T-helper 1 cell treated with Interleukin-12 subunit alpha and Interleukin-12 subunit beta and Interleukin-4 antibody, amounts not matched to agents 30 ng/mL and 1 ng/mL, for 36 hours (primary cell): ENCODE results near the gene ABHD8. TPM values are rescaled to one million over a fixed set of nuclear protein-coding genes. Genes with fewer than 3 reads are reported as not detected.
"Not testable (repeated sequence)": the region's sequence is repeated elsewhere in the genome, so short reads cannot be mapped to it uniquely, and the experiment has no call there.

Experiments used
- intact Hi-C: fragments of 100-400 bp; cut with micrococcal nuclease; formaldehyde crosslinking; loops from one replicate; pipeline ENCODE4 v1.15.1; 2024
- total RNA-seq: library from RNA; stranded (reverse); gene quantifications from 2 replicates; pipeline ENCODE4 v1.2.3, GENCODE V29; 2022

ABHD8 gene
- total RNA-seq, 1 donor from 2014 or later: 12.7 TPM

DNA sequence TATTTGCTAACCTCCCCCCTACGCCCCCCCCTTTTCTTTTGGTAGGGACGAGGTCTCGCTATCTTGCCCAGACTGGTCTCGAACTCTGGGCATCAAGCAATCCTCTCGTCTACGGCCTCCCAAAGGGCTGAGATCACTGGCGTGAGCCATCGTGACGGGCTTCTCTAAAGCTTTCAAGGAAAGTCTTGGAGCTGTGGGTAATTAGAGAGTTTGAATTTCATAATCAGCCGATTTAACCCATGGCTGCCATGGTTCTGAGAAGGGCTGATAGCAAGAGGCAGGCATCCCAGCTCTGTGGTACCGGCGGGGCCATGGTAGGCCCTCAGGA, 679 bp upstream of the ABHD8 start:
- intact Hi-C loops: loop anchor here (1.0 to 2.0 kb wide), 4 partner anchors 12 to 717 kb away; partner anchors contain the start of genes COLGALT1, HAUS8 and MYO9B

DNA sequence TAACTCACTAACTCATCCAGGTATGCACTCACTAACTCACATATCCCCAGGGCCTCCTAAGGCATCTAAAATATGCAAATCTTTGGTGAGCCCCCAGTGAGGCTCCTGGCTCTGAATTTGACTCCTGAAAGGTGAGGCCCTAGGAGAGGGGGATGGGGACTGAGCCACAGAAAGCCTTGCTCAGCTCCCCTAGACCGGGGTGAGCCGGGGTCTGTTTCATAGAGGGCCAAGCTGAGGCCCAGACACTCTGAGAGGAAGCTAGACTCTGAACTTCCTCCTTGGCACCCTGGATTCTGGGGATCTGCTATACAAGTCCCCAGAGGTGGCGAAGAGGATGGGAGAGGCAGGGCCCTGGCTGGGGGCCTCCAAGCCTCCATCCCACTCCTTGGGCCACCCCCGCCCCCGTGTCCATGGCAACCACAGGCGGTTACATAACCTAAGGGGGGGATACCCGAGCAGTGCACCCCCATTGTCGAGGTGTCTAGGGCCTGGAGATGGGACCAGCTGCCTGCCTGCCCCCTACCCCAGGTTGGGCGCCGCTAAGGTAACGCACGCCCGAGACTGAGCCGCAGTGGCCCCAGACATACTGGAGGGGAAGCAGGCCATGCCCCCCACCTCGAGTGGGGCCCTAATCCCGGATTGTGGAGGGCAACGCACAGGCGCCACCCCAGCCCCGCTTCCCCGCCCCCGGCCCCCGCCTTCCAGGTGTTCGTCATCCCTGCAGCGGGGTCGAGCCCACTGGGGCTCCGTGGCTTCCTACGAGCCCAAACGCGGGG, 646 bp downstream of the ABHD8 start:
- intact Hi-C loops: loop anchor here (1.0 to 2.0 kb wide), 4 partner anchors 10 to 716 kb away; partner anchors contain the start of genes COLGALT1, HAUS8 and MYO9B

DNA sequence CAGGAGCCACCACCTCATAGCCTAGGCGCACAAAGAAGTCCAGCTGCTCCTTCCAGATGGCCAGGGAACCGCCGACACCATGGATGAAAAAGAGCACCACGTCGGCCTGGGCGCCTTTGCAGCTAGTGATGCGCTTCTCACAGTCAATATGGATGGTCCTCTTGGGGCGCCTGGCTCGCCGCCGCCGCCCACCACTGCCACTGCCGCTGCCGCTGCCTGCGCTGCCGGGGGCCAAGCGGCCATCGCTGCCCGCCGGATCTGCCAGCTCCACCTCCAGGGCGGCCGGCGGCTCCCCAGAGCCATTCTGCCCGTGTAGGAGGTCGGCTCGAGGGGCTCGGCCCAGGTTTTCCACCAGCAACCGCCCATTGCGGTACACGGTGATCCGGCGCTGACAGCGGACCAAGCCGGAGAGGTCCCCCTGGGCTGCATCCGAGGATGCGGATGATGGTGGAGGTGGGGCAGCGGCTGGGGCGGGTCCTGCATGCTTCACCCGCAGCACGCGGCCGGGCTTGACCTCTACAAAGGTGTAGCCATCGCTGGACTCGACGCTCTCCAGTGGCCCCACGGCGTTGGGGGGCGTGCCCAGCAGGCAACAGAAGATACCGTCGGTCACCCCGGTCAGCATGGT, 2.1 kb downstream of the ABHD8 start:
- intact Hi-C loops: no loop called here

DNA sequence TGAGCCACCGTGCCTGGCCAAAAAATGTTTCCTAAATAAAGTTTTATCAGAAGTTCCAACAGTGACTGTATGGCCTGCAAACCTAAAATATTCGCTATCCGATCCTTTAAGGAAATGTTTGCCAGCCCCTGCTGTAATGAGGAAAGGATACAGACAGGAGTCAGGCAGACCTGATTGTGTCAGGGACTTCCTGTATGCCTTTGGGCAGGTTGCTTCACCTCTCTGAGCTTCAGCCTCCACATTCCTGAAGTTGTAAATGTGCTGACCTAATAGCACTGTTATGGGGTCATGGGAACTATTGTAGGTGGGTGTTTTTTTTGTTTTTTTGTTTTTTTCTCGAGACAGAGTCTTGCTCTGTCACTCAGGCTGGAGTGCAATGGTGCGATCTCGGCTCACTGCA, 6.2 kb downstream of the ABHD8 start:
- intact Hi-C loops: no loop called here

DNA sequence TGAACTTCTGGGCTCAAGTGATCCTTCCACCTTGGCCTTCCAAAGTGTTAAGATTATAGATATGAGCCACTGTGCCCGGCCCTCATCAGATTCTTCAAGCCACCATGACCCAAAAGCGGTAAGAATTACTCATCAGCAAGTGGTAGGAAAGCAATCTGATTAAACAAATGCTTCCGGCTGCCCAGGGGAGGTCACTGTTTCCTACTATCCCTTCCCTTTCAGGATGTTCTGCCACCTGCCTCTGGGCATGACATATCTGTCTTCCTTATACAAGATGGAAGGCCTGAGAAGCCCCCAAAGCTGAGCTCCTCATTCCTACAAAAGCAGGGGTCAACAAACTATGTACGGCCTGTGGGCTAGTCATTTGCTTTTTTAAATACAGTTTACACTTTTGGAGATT, 7.0 kb downstream of the ABHD8 start:
- intact Hi-C loops: no loop called here

DNA sequence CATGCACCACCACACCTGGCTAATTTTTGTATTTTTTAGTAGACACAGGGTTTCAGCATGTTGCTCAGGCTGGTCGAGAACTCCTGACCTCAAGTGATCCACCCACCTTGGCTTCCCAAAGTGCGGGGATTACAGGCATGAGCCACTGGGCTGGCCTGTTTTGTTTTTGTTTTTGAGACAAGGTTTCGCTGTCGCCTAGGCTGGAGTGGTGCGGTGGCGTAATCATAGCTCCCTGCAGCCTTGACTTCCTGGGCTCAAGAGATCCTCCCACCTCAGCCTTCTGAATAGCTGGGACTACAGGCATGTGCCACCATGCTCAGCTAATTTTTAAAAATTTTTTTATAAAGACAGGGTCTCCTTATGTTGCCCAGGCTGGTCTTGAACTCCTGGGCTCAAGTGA, 7.7 kb downstream of the ABHD8 start:
- intact Hi-C loops: not testable (repeated sequence)

DNA sequence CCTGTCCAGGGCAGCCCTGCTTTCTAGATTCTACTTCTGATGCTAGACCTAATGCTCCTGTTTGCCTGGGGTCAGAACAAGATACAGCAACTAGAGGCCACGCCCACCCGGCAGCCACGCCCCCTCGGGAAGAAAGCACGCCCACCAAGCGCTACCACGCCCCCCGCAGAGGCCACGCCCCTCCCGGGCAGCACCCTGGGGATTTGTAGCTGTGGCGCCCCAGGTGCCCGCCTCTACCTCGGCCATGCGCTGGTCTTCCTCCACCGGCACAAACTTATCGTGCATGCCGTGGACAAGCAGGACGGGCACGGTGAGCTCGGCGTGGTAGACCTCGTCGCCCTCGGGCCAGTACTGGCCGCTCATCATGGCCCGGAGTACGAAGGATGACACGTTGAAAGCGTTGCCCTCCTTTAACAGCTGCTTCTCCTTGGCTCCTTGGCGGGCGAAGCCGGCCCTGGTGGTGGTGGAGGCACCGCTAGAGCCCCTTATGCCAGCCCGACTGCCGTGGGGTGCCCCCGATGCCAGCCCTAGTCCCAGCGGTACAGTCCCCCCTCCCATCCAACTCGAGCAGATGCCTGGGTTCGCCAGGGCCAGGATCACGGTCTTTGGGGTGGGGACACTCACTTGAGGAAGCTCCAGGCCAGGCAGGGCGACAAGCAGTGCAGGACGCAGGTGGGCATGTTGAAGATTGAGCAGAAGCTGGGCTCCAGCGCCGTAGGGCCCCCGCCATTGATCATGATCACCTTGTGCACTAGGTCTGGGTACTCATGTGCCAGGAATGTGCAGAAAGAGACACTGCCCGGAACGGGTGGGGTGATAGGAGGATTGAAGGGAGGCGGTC, 9.0 kb downstream of the ABHD8 start:
- intact Hi-C loops: no loop called here

DNA sequence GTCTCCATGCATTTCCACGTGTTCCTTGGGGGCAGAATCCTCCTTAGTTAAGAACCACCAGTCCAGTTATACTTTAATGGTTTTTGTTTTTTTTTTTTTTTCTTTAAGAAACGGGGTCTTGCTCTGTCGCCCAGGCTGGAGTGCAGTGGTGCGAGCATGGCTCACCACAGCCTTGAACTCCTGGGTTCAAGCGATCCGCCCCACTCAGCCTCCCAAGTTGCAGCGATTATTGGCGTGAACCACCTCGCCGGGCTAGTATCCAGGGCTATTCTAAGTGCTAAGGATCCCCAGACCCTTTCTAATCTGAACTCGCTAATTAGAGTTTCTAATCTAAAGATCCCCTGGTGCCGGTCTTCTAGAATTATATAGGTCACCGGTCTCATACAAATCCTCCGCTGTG, 9.6 kb downstream of the ABHD8 start:
- intact Hi-C loops: loop anchor here (1.0 to 2.0 kb wide), 2 partner anchors 177 to 465 kb away; partner anchors contain the start of genes SIN3B and SLC27A1

DNA sequence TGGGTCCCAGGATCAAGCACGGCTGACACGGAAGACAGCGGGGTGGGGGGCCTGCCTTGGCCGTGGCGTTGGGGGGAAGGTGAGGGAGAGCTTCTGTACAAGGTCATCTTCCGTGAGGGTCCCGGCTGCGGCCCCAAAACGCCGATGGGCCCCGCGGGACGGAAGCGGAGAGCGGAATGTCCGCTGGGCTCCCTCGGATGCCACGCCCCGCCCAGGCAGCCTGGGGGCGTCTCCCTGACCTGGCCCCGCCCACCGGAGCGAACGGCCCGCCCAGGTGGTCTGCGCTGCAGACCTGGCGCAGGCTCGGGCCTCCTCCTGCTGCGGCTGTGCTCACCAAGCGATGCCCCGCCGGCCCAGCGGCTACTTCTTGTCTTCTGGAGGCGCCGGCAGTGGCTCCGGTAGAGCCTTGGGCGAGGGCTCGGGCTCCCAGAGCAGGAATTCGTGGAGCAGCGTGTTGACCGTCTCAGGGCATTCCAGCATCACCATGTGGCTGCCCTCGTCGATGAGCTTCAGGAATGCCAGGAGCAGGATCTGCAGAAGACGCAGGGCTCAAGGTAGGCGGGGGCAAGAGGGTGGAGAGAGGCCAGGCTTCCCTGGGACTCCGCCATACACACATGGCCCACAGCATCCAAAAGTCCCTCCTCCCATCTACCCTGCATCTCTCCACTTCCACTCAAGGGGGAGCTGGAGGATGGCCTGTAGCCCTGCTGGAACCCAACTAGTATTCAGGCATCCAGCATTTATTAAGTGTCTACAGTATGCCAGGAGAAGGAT, 10.7 kb downstream of the ABHD8 start:
- intact Hi-C loops: loop anchor here (1.0 to 2.0 kb wide), 10 partner anchors 11 to 464 kb away; partner anchors contain the start of genes ABHD8, DDA1, GTPBP3 and SIN3B

DNA sequence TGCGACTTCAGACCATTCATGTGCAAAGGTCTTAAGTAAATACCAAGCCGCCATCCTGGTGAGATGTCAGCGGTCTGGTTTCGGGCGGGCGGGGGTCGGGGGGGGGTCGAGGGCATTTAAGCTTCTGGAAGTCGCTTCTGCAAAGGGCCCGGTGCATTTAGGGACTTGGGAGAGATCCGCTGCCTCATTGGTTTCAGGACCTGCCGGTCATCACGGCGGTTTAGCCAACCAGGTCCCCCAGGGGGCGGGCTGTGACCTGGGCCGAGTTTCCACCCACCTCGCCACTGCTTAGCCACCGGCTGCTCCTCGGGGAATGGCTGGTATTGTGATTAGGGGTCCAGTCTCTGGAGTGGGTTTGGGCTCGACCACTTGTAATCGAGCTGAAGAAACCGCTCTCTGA, 13.7 kb downstream of the ABHD8 start:
- intact Hi-C loops: no loop called here

DNA sequence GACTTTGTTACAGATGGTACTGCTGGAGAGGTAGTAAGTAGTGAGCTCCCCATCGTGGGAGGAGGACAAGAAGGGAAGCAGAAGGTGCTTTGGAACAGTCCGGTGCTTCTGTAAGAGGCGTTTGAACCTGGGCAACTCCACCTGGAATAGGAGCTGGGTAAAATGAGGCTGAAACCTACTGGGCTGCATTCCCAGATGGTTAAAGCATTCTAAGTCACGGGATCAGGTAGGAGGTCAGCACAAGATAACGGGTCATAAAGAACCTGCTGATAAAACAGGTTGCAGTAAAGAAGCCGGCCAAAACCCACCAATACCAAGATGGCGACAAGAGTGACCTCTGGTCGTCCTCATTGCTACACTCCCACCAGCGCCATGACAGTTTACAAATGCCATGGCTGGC, 16.5 kb downstream of the ABHD8 start:
- intact Hi-C loops: no loop called here

DNA sequence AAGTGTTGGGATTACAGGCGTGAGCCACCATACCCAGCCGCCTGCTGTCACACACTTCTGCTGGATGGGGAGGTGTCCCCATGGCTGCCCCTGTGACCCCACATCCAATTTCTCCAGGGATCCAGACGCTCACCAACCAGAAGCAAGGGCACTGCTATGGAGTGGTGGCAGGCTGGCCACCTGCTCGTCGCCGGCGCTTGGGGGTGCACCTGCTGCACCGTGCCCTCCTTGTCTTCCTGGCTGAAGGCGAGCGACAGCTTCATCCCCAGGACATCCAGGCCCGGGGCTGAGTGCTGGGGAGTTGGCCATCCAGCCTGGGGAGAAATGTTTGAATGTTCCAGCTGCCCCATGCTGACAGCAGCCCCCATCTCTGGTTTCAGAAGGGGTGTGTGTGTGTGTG, 17.0 kb downstream of the ABHD8 start:
- intact Hi-C loops: no loop called here

DNA sequence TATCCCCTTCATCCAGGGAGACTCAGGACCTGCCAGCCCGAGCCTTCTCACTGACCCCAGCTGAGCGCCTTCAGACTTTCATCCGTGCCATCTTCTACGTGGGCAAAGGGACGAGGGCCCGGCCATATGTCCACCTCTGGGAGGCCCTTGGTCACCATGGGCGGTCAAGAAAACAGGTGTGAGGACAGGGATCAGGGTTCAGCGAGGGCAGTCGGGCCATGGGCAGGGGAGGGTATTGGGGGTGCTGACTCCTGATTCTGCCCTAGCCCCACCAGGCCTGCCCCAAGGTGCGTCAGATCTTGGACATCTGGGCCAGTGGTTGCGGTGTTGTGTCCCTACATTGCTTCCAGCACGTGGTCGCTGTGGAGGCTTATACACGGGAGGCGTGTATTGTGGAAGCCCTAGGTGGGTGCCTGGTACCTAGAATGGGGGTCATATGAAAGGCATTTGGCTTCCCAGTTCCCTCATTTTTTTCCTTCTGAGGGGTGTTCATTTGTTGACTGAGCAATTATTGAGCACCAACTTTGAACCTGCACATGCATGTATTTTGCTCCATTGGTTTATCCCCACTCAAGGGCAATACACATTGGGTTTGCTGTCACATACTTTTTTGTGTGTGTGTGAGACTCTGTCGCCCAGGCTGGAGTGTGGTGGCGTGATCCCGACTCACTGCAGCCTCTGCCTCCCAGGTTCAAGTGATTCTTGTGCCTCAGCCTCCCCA, 17.6 kb downstream of the ABHD8 start:
- intact Hi-C loops: no loop called here

DNA sequence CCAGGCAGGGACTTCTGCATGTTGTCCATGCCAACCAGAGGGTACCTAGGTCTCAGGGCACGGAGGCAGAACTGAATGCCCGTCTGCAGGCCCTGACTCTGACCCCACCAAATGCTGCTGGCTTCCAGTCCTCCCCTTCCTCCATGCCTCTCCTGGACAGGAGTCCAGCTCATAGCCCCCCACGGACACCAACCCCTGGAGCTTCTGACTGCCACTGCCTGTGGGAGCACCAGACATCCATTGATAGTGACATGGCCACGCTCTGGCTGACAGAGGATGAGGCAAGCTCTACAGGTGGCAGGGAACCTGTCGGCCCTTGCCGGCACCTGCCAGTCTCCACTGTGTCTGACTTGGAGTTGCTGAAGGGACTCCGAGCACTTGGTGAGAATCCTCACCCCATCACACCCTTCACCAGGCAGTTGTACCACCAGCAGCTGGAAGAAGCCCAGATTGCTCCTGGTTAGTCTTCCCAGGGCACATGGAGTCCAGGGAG, 19.7 kb downstream of the ABHD8 start:
- intact Hi-C loops: loop anchor here (2.0 kb wide), 1 partner anchor 513 kb away; no protein-coding TSS in a partner anchor

DNA sequence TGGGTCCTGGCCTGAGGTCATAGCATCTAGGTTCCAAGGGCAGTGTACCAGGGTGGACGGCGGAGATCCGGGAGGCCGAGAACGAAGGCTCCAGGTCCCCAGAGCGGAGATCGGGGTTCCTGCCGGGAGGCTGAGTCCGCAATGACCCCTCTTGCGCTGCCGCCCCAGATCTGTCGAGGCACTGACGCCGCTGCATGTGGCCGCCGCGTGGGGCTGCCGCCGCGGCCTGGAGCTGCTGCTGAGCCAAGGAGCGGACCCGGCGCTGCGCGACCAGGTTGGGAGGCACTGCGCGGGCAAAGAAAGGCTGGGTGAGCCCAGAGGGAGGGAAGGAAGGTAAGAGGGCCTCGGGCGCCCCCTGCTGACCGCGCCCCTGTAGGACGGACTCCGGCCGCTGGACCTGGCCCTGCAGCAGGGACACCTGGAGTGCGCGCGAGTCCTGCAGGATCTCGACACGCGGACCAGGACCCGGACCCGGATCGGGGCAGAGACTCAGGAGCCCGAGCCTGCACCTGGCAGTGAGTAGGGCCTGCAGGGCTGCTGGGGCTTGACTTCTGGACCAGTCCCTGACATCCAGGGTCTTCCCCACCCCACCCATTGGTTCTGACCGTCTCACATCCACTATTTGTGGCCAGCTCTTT, 20.6 kb downstream of the ABHD8 start:
- intact Hi-C loops: loop anchor here (1.0 to 2.0 kb wide), 5 partner anchors 15 to 512 kb away; partner anchors contain the start of gene BABAM1

DNA sequence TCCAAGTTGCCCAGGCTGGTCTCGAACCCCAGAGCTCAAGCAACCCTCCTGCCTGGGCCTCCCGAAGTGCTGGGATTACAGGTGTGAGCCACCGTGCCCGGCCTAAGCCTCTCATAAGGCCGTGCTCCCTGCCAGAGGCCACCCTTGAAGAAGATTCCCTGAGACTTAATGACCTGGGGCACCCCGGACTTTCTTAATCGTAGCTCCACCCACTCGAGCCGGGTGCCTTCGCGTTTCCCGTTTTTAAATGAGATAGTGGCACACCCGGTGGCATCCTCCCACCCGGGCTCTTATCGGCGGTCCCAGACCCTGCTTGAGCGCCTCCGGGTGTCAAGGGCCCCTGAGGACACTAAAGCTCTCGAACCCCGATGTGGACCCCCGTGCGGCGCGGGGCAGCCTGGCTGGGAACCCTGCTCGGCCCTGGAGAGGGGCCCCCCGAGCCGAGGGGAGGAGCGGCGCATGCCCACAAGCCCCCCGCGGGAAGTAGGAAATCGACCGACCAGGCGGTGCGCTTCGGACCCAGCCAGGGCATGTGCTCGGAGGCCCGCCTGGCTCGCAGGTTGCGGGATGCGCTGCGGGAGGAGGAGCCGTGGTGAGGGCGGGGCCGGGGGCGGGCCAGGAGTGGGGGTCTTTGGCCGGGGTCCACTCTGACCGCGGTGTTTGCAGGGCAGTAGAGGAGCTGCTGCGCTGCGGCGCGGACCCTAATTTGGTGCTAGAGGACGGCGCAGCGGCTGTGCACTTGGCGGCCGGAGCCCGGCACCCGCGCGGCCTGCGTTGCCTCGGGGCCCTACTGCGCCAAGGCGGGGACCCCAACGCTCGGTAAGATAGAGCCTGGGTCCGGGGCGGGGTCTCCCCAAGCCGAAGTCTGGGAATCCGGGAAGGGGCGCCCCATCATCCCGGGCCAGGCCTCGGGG, 21.6 kb downstream of the ABHD8 start, which contains the start of gene ANKLE1:
ANKLE1 (plus strand) TSS at position 511 of the 914 bp plus-strand sequence; CDS start at position 531, 20 bp downstream.
- intact Hi-C loops: loop anchor here (1.0 to 2.0 kb wide), 5 partner anchors 14 to 511 kb away; partner anchors contain the start of gene BABAM1

DNA sequence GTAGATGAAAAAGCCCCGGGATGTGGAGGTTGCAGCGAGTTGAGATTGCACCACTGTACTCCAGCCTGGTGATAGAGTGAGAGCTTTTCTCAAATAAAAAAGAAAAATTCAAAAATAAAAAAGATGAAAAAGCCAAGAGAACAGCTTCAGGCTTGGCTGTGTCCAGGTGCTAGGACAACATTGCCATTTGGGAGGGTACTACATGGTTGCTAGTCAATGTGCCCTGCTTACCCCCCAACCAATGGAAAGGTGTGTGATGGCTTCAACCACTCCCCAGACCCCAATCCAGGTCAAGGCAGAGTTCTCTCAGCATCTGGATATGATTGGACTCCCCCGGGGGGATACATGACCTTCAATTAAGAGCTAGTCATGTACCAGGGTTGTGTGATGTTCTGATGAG, 23.8 kb downstream of the ABHD8 start:
- intact Hi-C loops: no loop called here

DNA sequence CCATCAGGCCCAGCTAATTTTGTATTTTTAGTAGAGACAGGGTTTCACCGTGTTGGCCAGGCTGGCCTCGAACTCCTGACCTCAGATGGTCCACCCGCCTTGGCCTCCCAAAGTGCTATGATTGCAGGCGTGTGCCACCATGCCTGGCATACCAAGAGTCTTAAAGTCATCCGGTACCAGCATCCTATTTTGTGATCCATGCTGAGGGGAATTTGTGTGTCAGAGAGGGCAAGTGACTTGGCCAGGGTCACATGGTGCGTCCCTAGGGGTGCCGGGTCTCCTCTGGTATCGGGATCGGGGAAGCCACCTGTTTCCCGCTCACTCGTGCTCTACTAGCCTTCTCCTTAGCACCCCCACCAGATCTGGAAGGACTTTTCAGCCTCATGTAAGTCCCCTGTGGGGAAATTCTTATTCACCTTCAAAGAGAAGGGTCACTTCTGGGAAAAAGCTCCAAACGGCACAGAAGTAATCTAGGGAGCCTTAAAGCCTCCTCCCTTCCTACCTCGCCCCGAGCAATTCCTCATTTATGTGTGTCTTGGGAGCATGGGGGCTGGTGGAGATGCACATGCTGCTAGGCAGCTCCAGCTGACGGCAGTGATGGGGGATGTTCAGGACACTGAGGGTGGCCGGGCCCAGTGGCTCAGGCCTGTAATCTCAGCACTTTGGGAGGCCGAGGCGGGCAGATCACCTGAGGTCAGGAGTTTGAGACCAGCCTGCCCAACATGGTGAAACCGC, 27.6 kb downstream of the ABHD8 start:
- intact Hi-C loops: no loop called here
